ENCODE results near the gene TMEM258.

Gene TMEM258

DNA sequence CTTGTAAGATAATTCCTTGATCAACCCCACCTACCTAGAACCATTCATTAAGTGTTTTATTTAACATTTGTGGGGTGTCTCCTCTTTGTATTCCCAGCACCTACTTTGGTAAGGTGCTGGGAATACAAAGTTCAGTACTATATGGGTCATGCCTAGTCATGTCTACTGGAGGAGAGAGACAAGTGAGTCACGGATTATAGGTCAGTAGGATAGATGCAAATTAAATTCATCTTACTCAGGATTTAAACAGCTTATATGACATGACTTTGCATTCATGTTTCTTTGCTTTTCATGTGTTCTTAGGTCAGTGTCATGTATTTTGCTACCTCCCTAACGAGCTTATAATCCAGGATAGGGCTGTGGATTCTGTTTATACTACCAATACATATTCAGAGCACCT lies 27.8 kb upstream of the TMEM258 start:
- no peak for DNase-seq (ENCODE audit: low read depth in 2 of 2)

GRCh38 chr11:61817471-61818202 lies 25.2 kb upstream of the TMEM258 start:
- DNase-seq (ENCODE audit: low read depth in 2 of 2) = no peak

GRCh38 chr11:61816736-61817455 lies 24.5 kb upstream of the TMEM258 start, which contains the start of gene FADS1:
Gene FADS1, minus strand, starts transcription at chr11:61817003. Its CDS starts 74 bp downstream, at chr11:61816929.
- DNase-seq (ENCODE audit: low read depth in 2 of 2) = peak; percentile 43 to 71

DNA sequence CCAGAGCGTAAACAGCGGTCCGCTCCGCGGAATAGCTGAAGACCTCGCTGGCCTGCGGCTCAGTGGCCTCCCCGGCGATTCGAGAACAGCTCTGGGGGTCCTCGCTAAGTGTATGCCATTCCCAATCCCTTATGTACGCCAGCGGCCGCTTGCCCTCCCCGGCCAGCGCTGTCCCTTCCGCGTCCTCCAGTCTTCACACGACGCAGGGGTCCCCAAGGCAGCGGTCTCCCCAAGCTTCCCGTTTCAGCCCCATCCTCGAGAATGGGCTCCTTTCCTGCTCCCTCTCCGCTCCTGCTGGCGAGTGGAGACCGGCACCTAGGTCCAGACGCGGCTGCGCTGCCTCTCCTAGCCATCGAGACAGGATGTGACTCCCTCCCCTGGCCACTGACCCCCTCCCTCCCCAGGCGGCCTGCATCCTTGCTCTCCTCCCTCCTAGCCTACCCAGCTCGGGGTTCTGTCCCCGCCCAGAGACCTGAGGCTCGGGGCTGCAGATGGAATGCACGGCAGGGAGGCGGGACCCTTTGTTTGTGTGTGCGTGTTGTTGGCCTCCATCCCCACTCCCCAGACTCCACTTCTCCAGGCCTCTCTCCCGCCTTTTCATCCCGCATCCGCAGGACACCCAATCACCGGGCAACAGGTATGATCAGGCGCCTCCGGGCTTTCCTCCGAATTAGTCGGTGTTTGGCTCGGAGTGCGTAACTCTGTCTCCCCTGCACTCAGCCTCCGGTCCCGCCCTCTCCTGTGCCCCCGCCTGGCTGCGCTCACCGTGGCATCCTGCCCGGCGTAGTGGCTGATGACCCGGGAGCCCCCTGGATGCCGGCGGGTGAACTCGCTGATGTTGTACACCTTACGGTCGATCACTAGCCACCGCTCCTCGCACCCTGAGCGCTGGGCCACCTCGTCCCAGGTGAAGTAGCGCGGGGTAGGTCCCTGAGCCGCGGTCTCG lies 23.7 kb upstream of the TMEM258 start:
- peak in 1 of 2 donors; percentile 59 for DNase-seq (ENCODE audit: low read depth in 2 of 2)

GRCh38 chr11:61814958-61815789 lies 22.8 kb upstream of the TMEM258 start:
- DNase-seq (ENCODE audit: low read depth in 2 of 2) = peak in 1 of 2 donors; percentile 40

DNA sequence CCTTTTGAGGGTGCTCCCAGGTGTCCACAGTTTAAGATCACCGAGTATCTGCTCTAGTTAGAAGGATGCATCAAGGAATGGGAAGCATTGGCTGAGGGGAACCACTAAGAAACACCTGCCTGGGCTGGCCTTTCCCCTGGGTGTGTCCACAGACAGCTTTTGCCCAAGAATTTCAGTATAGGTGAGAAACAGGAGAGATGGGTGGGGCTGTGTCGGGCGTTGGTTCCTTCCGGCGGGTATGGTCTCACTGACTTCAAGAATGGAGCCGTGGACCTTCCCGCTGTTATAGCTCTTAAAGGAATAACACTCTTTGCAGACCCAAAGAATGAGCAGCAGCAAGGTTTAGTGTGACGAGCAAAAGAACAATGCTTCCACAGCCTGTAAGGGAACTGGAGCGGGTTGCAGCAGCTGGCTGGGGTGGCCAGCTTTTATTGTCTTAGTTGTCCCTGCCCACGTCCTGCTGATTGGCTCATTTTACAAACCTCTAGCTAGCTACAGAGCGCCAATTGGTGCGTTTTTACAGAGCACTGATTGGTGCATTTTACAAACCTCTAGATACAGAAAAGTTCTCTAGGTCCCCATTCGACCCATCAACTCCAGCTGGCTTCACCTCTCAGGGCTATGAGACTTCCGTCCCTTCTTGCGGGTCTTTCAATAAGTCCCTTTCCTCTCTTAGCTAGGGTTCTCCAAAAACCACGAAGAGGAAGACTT lies 22.0 kb upstream of the TMEM258 start:
- no peak for DNase-seq (ENCODE audit: low read depth in 2 of 2)

DNA sequence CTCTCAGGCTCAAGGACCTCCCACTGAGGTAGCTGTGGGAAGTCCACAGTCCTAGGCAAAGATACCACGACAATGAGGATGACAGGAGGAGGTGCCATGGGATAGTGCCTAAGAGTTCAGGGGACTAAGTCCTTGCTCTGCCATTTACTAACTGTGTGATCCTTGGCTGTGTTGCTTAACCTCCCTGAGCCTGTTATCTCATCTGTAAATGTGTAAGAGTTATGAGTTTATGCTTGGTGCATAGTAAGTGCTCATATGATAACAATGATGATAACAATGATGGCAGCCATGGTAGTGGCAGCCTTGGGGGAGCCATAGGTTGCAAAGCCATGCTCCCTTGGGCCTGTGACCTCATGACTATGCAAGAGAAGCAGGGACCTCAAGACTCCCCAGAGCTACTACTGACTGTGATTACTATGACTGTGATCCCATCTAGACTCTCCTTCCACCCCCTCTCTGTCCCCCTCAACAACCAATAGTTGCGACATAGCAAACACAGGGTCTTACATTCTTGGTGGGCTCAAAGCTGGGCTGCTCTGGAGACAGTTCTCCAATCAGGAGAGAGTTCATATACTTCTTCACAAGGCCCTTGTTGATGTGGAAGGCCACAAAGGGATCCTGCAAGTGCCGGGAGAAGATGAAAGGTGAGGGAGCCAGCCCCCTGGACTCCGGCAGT lies 20.5 kb upstream of the TMEM258 start:
- DNase-seq (ENCODE audit: low read depth in 2 of 2) = no peak

- DNase-seq (ENCODE audit: low read depth in 2 of 2) = no peak
Measured at GRCh38 chr11:61811831-61812230, 19.4 kb upstream of the TMEM258 start.

- DNase-seq (ENCODE audit: low read depth in 2 of 2) = no peak
Measured at GRCh38 chr11:61810671-61811175, 18.3 kb upstream of the TMEM258 start.

GRCh38 chr11:61806785-61807184 lies 14.4 kb upstream of the TMEM258 start:
- no peak for DNase-seq (ENCODE audit: low read depth in 2 of 2)

DNA sequence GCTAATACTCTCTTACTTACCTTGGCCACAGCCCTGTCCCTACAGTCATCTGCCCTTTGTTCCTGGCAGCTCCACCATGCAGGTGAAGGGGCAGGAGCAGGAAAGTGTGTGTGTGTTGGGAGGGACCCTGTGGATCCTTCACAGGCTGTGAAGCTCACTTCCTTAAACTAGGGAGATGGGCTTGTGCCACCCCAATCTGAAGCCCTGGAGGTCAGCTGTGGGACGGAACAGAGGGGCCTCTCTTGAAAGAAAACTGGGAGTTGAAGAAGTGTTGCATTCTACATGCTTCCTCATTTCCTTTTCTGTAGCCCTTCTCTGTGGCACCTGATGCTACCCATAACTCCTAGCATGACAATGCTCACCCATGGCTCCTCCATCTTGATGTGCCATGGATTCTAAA lies 12.7 kb upstream of the TMEM258 start:
- DNase-seq (ENCODE audit: low read depth in 2 of 2) = no peak

- no peak for DNase-seq (ENCODE audit: low read depth in 2 of 2)
Measured at GRCh38 chr11:61803889-61804647, 11.7 kb upstream of the TMEM258 start.

- DNase-seq (ENCODE audit: low read depth in 2 of 2) = no peak
Measured at GRCh38 chr11:61802605-61803004, 10.2 kb upstream of the TMEM258 start.

DNA sequence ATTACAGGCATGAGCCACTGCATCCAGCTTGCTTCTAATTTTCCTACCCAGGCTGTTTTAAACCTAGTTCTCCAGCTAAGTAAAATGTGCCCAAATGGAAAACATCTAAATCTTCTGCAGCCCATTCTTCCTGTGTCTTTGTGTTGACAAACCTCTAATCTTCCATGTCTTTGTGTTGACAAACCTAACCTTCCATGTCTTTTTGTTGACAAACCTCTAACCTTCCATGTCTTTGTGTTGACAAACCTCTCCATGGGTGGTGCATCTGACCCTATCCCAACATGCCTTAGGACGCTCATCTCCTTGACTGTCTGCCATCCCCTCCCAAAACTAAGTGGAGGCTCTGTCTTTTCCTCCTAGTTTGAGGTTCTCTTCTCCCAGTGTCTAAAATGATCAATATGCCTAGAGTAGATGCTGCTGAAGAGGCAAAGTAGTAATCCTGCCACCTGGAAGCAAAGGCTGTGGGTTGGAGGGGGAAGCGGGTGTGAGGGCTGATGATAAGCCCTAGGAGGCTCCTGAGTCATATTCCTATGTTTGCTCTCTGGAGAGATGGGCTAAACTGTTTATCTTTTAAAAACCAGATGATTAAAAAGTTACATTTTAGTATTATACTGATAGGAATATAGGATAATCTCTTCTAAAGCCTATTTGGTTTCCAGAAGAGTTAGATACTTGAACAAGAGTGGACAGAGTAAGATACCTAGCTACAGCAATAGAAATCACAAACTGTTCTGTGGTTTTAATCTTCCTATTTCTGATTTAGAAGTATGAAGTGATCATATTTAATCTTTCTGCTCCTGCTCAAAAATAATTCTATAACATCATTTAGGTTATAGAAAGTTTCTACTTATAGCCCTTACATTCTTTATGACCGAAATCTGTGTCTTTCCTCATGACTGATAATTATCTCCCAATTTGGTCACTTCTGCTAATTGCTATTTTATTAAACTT lies 8.2 kb upstream of the TMEM258 start:
- DNase-seq (ENCODE audit: low read depth in 2 of 2) = no peak

DNA sequence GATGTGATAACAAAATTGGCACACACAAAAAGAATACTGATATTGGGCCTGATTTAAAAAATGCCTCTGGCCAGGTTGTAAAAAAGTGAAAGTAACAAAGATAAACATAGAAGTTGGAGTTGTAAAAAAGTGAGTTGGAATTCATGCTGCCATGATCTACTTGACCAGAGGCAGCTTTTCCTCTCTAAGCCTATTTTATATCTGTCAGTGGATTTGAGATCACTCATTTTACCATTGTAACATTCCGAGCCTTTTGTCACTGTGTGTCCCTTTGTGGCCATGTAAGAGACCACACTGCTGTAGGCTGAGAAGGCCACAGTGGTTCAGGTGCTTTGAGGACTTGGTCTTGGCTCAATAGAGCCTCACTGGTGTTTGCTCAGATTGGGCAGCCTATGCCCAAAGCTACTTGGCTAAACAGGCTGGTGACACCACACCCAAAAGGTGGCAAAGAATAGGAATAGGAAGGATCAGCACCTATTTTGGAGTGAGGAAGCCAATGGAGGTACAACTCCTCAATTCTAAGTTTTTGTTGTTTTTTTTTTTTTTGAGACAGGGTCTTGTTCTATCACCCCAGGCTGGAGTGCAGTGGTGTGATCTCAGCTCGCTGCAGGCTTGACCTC lies 7.4 kb upstream of the TMEM258 start:
- no peak for DNase-seq (ENCODE audit: low read depth in 2 of 2)

GRCh38 chr11:61797263-61797944 lies 5.0 kb upstream of the TMEM258 start:
- DNase-seq (ENCODE audit: low read depth in 2 of 2) = peak; percentile 50 to 61
